ENCODE results near the gene CRYL1.

Gene CRYL1

DNA sequence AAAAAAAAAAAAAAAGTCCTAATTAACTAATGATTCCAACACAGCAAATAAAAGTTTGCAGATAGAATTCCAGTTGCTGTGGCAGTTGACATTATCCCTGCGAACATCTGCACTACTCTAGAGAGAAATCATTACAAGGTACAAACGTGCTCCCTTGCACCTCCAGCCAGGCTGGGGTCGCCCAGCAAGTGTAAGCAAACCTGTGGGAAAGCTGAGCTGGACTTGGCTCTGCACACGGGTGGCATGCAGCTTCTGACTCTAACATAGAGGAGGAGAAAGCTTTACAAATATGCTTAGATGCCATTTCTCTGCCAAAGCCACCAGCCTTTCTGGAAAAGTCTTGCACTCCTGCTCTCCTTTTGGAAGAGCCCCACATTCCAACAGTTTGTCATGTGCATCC, 103.3 kb downstream of the CRYL1 start:
- no peak for DNase-seq (ENCODE audit: low spot score)

GRCh38 chr13:20420938-20421337, 104.7 kb downstream of the CRYL1 start:
- DNase-seq (ENCODE audit: low spot score): no peak

GRCh38 chr13:20418953-20419352, 106.7 kb downstream of the CRYL1 start:
- no peak for DNase-seq (ENCODE audit: low spot score)

- no peak for DNase-seq (ENCODE audit: low spot score)
Measured at GRCh38 chr13:20416223-20416745, 109.4 kb downstream of the CRYL1 start.

GRCh38 chr13:20415694-20416107, 110.0 kb downstream of the CRYL1 start:
- no peak for DNase-seq (ENCODE audit: low spot score)

DNA sequence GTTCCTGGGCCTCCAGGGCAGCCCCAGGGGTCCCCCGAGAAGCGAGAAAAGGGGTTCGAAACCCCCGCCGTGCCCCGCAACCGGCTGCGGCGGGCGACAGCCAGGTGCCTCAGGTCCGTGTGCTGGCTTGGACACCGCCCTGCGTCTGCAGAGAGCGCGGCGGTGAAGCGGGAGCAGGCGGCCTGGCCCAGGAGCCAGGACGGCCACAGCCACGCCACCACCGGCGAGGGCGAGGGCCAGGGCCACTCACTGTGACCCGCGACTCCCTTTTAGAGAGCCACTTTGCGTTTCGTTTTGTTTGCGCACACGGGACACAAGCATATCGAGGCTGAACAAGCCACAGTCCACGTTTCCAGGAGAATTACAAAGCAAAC, 110.4 kb downstream of the CRYL1 start:
- DNase-seq (ENCODE audit: low spot score): no peak

DNA sequence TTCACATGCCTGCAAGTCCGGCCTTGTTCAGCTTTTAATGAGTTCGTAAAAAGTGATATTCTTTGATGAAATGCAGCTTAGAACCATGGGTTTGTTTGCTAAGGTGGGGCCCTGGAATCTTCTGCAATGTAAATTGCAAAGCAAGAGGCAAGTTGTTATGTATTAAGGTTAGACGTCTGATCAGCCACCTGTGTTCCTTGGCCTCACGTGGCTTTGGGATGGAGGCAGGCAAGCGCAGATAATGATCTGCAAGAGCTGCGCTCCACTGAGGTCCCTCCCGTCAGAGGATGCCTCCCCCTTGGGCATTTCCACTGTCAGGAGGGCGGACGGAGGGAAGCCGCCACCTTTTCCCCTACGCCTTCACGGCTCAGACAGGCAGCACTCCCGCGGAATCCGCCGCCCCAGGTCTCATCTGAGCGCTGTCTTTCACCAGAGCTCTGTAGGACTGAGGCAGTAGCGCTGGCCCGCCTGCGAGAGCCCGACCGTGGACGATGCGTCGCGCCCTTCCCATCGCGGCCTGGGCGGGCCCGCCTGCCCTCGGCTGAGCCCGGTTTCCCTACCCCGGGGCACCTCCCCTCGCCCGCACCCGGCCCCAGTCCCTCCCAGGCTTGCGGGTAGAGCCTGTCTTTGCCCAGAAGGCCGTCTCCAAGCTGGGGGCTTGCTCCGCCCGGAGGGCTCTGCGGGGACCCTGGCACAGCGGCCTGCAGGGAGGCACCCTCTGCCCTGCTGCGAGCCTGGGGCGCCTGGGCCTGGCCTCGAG, 110.9 kb downstream of the CRYL1 start:
- no peak for DNase-seq (ENCODE audit: low spot score)

- no peak for DNase-seq (ENCODE audit: low spot score)
Measured at GRCh38 chr13:20412691-20413355, 112.8 kb downstream of the CRYL1 start.

DNA sequence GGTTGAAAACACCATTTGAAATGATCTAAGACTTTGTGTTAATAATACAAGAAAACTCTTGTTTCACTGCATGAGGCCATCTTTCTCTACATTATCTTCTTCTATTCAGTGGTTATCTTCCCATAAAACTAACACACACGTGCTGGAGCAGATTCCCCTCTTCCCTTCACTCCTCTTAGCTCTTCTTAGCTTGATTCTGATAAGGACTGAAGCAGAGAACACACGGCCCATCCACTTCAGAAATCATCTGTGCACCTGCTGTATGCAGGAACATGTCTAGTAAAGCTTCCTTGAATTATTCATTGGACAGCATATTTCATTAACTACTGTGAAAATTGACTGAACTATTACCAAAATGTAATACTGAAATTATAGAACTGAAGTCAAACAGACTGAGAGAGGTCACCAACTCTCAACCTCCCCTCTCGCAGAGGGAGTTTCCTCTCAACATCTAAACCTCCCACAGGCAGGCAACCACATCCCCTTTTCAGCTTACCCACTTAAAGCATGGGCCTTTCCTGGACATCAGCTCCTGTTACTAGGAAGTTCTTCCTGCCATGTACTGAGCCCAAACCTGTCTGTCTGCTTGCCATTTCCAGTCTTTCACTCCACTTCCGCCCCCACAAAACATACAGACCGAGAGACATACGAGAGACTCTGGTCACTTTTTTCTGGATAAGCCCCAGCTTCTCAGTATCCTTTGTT, 113.9 kb downstream of the CRYL1 start:
- no peak for DNase-seq (ENCODE audit: low spot score)

DNA sequence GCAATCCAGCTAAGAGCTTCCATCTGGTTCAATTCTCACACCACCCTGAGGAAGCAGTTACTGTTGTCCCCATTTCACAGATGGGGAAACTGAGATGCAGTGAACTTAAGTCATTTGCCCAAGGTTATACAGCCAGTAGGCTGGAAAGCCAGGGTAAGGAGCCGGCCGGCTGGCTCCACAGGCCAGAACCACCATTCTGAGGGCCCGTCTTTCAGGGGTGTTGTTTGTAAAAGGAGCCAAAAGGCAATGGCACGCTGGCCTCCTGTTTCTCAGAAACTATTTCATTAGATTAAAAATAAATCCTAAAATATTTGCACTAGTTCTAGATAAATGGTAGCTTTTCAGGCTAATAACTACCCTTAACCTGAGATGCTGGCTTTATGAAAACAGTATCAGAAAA, 114.9 kb downstream of the CRYL1 start:
- DNase-seq (ENCODE audit: low spot score): no peak

- DNase-seq (ENCODE audit: low spot score): no peak
Measured at GRCh38 chr13:20408181-20408580, 117.5 kb downstream of the CRYL1 start.

- no peak for DNase-seq (ENCODE audit: low spot score)
Measured at GRCh38 chr13:20407759-20408158, 117.9 kb downstream of the CRYL1 start.

DNA sequence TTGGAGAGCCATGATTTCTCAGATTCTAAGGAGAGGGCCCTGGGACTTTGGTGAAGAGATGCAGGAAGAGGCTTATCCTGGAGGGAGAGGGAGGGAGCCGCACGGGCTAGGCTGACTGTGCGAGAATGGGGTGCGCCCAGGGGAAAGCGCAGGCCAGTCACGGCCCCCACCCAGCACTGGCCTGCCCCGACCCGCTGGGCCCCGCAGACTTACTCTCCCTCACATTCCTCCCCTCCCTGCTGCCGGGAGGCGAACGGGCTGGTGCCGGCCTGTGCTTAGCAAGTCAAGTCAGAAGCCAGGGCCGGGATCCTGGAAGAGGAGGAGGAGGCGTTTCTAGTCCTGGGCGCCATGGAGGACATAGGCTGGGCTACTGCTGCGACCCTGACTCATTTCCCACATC, 120.0 kb downstream of the CRYL1 start:
- no peak for DNase-seq (ENCODE audit: low spot score)

DNA sequence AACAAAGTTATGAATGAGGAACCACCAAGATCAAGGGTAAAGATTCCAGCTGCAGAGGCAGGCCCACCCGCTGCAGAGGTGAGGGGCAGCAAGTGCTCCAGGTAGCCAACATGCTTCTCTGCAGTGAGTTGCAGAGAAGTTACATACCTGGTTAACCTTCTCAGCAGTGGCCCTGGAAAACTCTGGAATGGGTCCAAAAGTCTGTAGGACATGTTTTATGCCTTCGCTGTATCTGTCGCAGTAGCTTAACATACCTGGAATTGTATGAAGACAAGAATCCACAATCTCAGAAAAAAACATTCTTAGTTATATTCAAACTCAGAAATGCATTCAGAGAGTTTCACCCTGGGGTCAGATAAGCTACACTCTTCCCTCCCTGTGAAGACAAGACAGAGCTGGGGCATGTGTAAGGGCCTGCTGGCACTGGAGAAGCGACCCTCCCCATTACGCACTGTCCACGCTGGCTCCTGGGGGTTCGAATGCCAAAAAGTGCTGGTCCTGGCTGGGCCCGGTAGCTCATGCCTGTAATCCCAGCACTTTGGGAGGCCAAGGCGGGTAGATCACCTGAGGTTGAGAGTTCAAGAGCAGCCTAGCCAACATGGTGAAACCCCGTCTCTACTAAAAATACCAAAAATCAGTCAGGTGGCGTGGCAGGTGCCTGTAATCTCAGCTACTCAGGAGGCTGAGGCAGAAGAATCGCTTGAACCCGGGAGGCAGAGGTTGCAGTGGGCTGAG, 121.0 kb downstream of the CRYL1 start:
- no peak for DNase-seq (ENCODE audit: low spot score)

DNA sequence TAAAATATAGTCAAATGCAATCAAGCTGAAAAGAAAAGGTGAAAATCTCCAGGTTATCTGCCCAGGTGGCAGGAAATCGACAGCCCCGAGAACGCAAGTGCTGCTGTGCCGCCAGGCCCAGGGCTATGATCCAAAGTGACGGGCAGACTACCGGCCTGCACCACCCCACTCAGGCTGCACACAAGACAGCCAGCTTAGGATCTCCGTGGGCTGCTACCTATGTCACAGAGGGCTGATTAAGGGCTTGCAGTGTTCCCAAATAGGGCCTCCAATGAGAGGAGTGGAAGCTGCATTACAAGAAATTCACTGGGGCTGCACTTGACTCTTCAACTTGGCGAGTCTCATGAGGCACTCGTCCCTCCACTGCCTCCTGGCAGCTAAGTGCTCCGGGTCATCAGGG, 121.8 kb downstream of the CRYL1 start:
- DNase-seq (ENCODE audit: low spot score): no peak

DNA sequence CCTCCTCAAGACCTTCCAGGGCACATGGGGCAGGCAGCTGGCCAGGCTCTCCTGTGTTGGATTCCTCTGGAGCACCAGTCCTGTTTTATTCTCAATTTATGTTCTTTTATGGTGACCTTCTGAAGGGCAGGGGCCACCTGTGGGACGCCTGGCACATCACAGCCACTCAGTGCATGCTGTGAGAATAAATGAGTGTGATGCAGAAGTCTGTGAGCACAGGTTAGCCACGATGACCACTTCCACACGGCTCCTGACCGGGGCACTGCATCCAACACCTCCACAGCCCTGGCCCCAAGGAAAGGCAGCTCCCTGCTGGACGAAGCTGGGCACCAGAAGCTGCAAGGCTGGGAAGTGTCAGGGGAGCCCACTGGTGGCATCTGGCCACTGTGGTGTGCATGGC, 122.8 kb downstream of the CRYL1 start:
- DNase-seq (ENCODE audit: low spot score): no peak

- DNase-seq (ENCODE audit: low spot score): peak; percentile 48
Measured at GRCh38 chr13:20401931-20402856, 123.5 kb downstream of the CRYL1 start.

- no peak for DNase-seq (ENCODE audit: low spot score)
Measured at GRCh38 chr13:20401531-20401930, 124.1 kb downstream of the CRYL1 start.

DNA sequence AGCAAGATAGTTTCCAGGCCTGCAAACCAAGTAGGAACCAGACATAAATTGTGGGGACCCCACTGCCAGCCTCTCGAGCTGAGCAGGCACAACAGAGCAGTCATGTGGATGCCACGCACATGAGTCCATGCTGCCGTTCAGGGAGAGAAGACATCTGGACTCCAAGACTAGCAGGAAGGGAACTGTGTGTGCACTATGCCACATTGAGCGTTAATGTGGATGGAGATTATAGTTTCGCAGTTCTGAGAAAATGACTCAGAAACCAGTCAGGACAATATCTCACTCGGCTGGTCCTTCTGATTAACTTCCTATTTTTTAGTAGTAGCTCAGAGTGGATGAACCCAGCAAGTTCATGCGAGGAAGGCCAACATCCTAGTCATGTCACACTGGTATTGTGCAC, 124.9 kb downstream of the CRYL1 start:
- peak; percentile 24 for DNase-seq (ENCODE audit: low spot score)

GRCh38 chr13:20399961-20400360, 125.7 kb downstream of the CRYL1 start:
- DNase-seq (ENCODE audit: low spot score): no peak

GRCh38 chr13:20399515-20399914, 126.1 kb downstream of the CRYL1 start:
- no peak for DNase-seq (ENCODE audit: low spot score)
